Astrocyte (in vitro differentiated cells and primary cell): ENCODE data around the gene CDH23. TPM values are rescaled to one million over a fixed set of nuclear protein-coding genes. Genes with fewer than 3 reads are reported as not detected.

ENCODE experiments used
- DNase-seq: peaks from one replicate; pipeline ENCODE4 v3.0.0-alpha.2; 2010; ENCODE audit warnings: low read depth
- FAIRE-seq: peaks from 2 replicates; lab custom pipeline; 2011; peaks lifted over from hg19 to GRCh38; lab: Jason Lieb, UNC
- H2AFZ ChIP-seq: 2 replicates; pipeline ENCODE4 v1.6.0; 2012; ENCODE audit warnings: low read depth, low read length, inconsistent platforms
- H3K27ac ChIP-seq: 2 replicates; pipeline ENCODE4 v1.5.1; 2011; ENCODE audit warnings: low read depth, low read length, inconsistent platforms
- H3K27me3 ChIP-seq: 2 replicates; pipeline ENCODE4 v1.6.0; 2011; ENCODE audit warnings: low read length, inconsistent platforms; ENCODE audit not compliant: insufficient read depth
- H3K36me3 ChIP-seq: 2 replicates; pipeline ENCODE4 v1.5.1; 2011; ENCODE audit warnings: low read length, inconsistent platforms; ENCODE audit not compliant: insufficient read depth
- H3K4me1 ChIP-seq: 2 replicates; pipeline ENCODE4 v1.5.1; 2011; ENCODE audit warnings: low read length, inconsistent platforms; ENCODE audit not compliant: insufficient read depth
- H3K4me2 ChIP-seq: 2 replicates; pipeline ENCODE4 v1.6.0; 2012; ENCODE audit warnings: low read length, inconsistent platforms
- H3K4me3 ChIP-seq: 2 replicates; pipeline ENCODE4 v1.5.1; 2011; ENCODE audit warnings: low read depth, mild to moderate bottlenecking, low read length, inconsistent platforms; ENCODE audit not compliant: insufficient read depth
- H3K79me2 ChIP-seq: 2 replicates; pipeline ENCODE4 v1.6.0; 2012; ENCODE audit warnings: mild to moderate bottlenecking, low read length, inconsistent platforms; ENCODE audit not compliant: insufficient read depth
- H3K9ac ChIP-seq: 2 replicates; pipeline ENCODE4 v1.6.0; 2012; ENCODE audit warnings: mild to moderate bottlenecking, low read length, inconsistent platforms
- H3K9me3 ChIP-seq: 2 replicates; pipeline ENCODE4 v1.5.1; 2012; ENCODE audit warnings: low read depth, mild to moderate bottlenecking, low read length, inconsistent platforms; ENCODE audit not compliant: insufficient read depth
- H4K20me1 ChIP-seq: 2 replicates; pipeline ENCODE4 v1.6.0; 2012; ENCODE audit warnings: low read length, inconsistent platforms; ENCODE audit not compliant: insufficient read depth
- H3K27ac Mint-ChIP-seq: one replicate; pipeline ENCODE4 v1.8.0; 2021; ENCODE audit warnings: mild to moderate bottlenecking, mixed read lengths; ENCODE audit not compliant: unreplicated experiment
- H3K27me3 Mint-ChIP-seq: one replicate; pipeline ENCODE4 v1.8.0; 2021; ENCODE audit warnings: low read depth, mixed read lengths; ENCODE audit not compliant: unreplicated experiment
- H3K36me3 Mint-ChIP-seq: one replicate; pipeline ENCODE4 v1.8.0; 2021; ENCODE audit warnings: low read depth, mixed read lengths; ENCODE audit not compliant: unreplicated experiment
- H3K4me1 Mint-ChIP-seq: one replicate; pipeline ENCODE4 v1.8.0; 2021; ENCODE audit warnings: low read depth, mixed read lengths; ENCODE audit not compliant: unreplicated experiment
- H3K4me3 Mint-ChIP-seq: one replicate; pipeline ENCODE4 v1.8.0; 2021; ENCODE audit warnings: mild to moderate bottlenecking, moderate library complexity, mixed read lengths; ENCODE audit not compliant: unreplicated experiment
- H3K9me3 Mint-ChIP-seq: one replicate; pipeline ENCODE4 v1.8.0; 2021; ENCODE audit warnings: mild to moderate bottlenecking, mixed read lengths; ENCODE audit not compliant: unreplicated experiment
- CTCF ChIP-seq: IDR thresholded peaks from 2 replicates; pipeline ENCODE4 v1.5.1; 2011; ENCODE audit warnings: low read depth, mild to moderate bottlenecking, inconsistent platforms, low read length, moderate library complexity; ENCODE audit not compliant: insufficient read depth
- EZH2 ChIP-seq: IDR thresholded peaks from 2 replicates; pipeline ENCODE4 v1.6.1; 2012; ENCODE audit warnings: mild to moderate bottlenecking, low read length, inconsistent platforms; ENCODE audit not compliant: insufficient read depth
- total RNA-seq: library from RNA; stranded (reverse); gene quantifications from 2 replicates; pipeline ENCODE4 v1.2.1, GENCODE V29; 2021

CDH23 gene
- total RNA-seq, 1 donor from 2014 or later: not detected

GRCh38 chr10:71818674-71819260 is 422.0 kb downstream of the CDH23 start:
- Mint-ChIP-seq H3K27me3 (no peaks in the 10 kb centered on the region), H3K36me3 (peaks cover 40% of the 10 kb centered on the region), H3K4me1 (peaks cover 17% of the 10 kb centered on the region), H3K27ac (peak overlapping the region; percentile 26), H3K9me3 (no peaks in the 10 kb centered on the region), H3K4me3 (no peak overlapping the region)
- Histone ChIP-seq H4K20me1 (peaks cover 97% of the 10 kb centered on the region), H3K36me3 (peaks cover 43% of the 10 kb centered on the region), H3K4me2 (no peak overlapping the region), H3K27ac (no peak overlapping the region), H3K9ac (no peak overlapping the region), H3K9me3 (no peaks in the 10 kb centered on the region), H3K4me1 (peaks cover 9% of the 10 kb centered on the region), H3K27me3 (no peaks in the 10 kb centered on the region), H3K4me3 (no peak overlapping the region), H2AFZ (no peak overlapping the region), H3K79me2 (no peaks in the 10 kb centered on the region)
- FAIRE-seq: no peak
- DNase-seq: no peak
- TF ChIP-seq EZH2 (no peak), CTCF (no peak)

- H3K4me1 ChIP-seq: peaks cover 9% of the 10 kb centered on the region
- H3K4me3 ChIP-seq: no peak overlapping the region
- DNase-seq (no peak), FAIRE-seq (no peak)
- no peak overlapping the region for H3K27ac Mint-ChIP-seq
- no peak overlapping the region for H3K4me2 ChIP-seq
- TF ChIP-seq EZH2: no peak
- no peak for TF ChIP-seq CTCF
- H3K9me3 ChIP-seq: no peaks in the 10 kb centered on the region
- no peak overlapping the region for H3K9ac ChIP-seq
- H3K27ac ChIP-seq: no peak overlapping the region
- no peak overlapping the region for H3K4me3 Mint-ChIP-seq
- H3K9me3 Mint-ChIP-seq: no peaks in the 10 kb centered on the region
- no peaks in the 10 kb centered on the region for H3K79me2 ChIP-seq
- H3K27me3 ChIP-seq: no peaks in the 10 kb centered on the region
- H3K27me3 Mint-ChIP-seq: no peaks in the 10 kb centered on the region
- no peak overlapping the region for H2AFZ ChIP-seq
- peaks cover 17% of the 10 kb centered on the region for H3K4me1 Mint-ChIP-seq
- peaks cover 97% of the 10 kb centered on the region for H4K20me1 ChIP-seq
- H3K36me3 Mint-ChIP-seq: peaks cover 37% of the 10 kb centered on the region
- H3K36me3 ChIP-seq: peaks cover 49% of the 10 kb centered on the region
Observed at GRCh38 chr10:71819441-71819861, 422.7 kb downstream of the CDH23 start.

- Histone ChIP-seq H3K36me3 (peaks cover 54% of the 10 kb centered on the region), H3K9me3 (no peaks in the 10 kb centered on the region), H3K27ac (no peak overlapping the region), H2AFZ (no peak overlapping the region), H3K79me2 (no peaks in the 10 kb centered on the region), H3K4me2 (no peak overlapping the region), H4K20me1 (peaks cover 95% of the 10 kb centered on the region), H3K4me3 (no peak overlapping the region), H3K4me1 (peaks cover 9% of the 10 kb centered on the region), H3K9ac (no peak overlapping the region), H3K27me3 (no peaks in the 10 kb centered on the region)
- H3K4me3 Mint-ChIP-seq: no peak overlapping the region
- no peak for TF ChIP-seq CTCF
- TF ChIP-seq EZH2: no peak
- H3K27me3 Mint-ChIP-seq: no peaks in the 10 kb centered on the region
- H3K9me3 Mint-ChIP-seq: no peaks in the 10 kb centered on the region
- FAIRE-seq: no peak
- no peak overlapping the region for H3K27ac Mint-ChIP-seq
- DNase-seq: no peak
- H3K36me3 Mint-ChIP-seq: peaks cover 35% of the 10 kb centered on the region
- H3K4me1 Mint-ChIP-seq: peaks cover 17% of the 10 kb centered on the region
Observed at GRCh38 chr10:71819985-71820384, 423.3 kb downstream of the CDH23 start.
